GM08714 (cell line): Measurements from ENCODE around the gene ABHD16B.

Experiments
- H3K4me3 ChIP-seq: fragments of 200-500 bp; sonication (Bioruptor generic); 2 replicates; pipeline ENCODE4 v1.5.1; 2014; ENCODE audit warnings: mild to moderate bottlenecking, low read length, inconsistent platforms
- ZNF274 ChIP-seq: IDR thresholded peaks from 2 replicates; pipeline ENCODE4 v1.6.1; 2012; ENCODE audit warnings: mild to moderate bottlenecking, low read depth, low read length

ABHD16B gene

GRCh38 chr20:63861365-63861934 is at the start of gene ABHD16B:
Gene ABHD16B (plus strand): TSS chr20:63861498. CDS start chr20:63861541, 43 bp downstream.
- no peak for TF ChIP-seq ZNF274
- no peak within 1 kb of the TSS for H3K4me3 ChIP-seq

GRCh38 chr20:63814891-63815614 is 46.2 kb upstream of the ABHD16B start:
- no peak for TF ChIP-seq ZNF274

GRCh38 chr20:63815615-63816253 is 45.6 kb upstream of the ABHD16B start:
- TF ChIP-seq ZNF274 = no peak
- H3K4me3 ChIP-seq = no peak overlapping the region

More at GRCh38 chr20:63814891-63815614, 46.2 kb upstream of the ABHD16B start:
- H3K4me3 ChIP-seq = no peak overlapping the region

DNA sequence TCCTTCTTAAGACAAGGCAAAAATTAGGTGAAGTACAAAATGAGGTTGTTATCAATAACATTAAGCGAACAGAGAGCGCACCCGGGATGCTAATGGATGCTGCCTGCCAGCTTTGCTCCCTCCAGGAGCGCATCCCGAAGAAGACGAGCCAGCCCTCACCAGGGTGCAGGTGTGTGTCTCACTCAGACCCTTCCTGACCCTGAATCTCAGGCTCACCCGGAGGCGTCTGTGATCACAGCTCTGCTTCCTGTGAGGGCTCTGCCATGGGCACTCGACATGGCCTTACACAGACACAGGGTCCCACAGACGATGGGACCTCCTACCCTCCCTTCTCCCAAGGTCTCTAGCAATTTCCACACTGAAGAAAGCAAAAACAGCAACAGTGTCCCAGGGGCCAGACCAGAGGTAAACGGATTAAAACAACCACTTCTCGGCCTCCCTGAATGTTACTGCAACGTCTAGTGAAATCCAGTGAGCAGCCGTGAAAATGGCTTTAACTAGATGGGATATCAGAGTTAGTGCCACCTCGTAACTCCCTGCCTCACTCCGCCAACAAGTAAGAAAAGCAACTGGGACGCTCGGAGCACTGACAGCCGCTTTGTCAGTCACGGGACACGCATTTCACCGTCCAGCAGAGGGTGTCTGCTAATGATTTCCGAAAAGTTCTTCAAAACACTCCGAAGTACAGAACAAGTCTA is 41.9 kb upstream of the ABHD16B start:
- no peak overlapping the region for H3K4me3 ChIP-seq
- TF ChIP-seq ZNF274 = no peak

DNA sequence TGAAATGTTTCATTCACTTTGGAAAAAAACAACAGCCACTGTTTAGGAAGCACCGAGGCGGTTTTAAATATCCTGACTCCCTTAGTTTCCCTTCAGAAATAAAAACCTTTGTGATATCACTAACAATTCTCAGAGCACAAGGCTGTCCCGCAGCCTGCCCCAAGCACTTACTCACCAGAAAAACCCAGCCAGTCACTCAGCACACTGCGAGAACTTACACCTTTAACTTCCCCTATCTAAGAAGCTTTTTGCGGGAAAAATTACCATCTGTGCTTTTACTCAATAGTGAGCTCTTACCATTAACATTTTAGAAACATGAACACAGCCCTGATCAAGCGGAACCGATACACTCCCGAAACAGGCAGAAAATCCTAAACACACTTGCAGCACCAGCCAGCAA is 39.5 kb upstream of the ABHD16B start:
- no peak overlapping the region for H3K4me3 ChIP-seq
- no peak for TF ChIP-seq ZNF274

GRCh38 chr20:63822276-63822696 is 39.0 kb upstream of the ABHD16B start:
- no peak for TF ChIP-seq ZNF274
- H3K4me3 ChIP-seq = no peak overlapping the region

GRCh38 chr20:63823691-63824311 is 37.5 kb upstream of the ABHD16B start:
- TF ChIP-seq ZNF274 = no peak
- no peak overlapping the region for H3K4me3 ChIP-seq

GRCh38 chr20:63825331-63826118 is 35.8 kb upstream of the ABHD16B start:
- TF ChIP-seq ZNF274 = no peak
- no peak overlapping the region for H3K4me3 ChIP-seq

GRCh38 chr20:63826753-63827152 is 34.5 kb upstream of the ABHD16B start:
- no peak for TF ChIP-seq ZNF274

DNA sequence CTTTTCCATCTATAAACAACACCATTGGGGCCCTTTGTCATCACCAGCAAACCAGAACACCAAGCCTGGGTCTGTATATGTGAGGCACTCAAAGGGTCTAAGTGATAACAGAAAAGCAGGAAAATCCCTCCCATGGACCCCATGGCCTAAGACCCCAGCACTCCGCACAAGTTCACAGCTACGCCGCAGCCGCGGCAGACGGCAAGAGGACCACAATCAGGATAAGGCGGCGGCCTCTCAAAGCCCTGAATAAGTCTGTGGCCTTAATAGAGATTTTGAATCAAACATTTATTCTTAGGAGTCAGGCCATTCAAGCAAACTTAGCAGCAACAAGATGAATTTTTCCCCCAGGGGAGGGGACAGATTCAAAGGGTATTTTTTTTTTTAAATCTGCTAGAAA is 33.2 kb upstream of the ABHD16B start:
- H3K4me3 ChIP-seq = no peak overlapping the region
- no peak for TF ChIP-seq ZNF274

More at GRCh38 chr20:63826753-63827152, 34.5 kb upstream of the ABHD16B start:
- H3K4me3 ChIP-seq = no peak overlapping the region

GRCh38 chr20:63828545-63828944 is 32.8 kb upstream of the ABHD16B start:
- H3K4me3 ChIP-seq = no peak overlapping the region

GRCh38 chr20:63828951-63829350 is 32.3 kb upstream of the ABHD16B start:
- H3K4me3 ChIP-seq = no peak overlapping the region
- no peak for TF ChIP-seq ZNF274

More at GRCh38 chr20:63828545-63828944, 32.8 kb upstream of the ABHD16B start:
- no peak for TF ChIP-seq ZNF274

- no peak for TF ChIP-seq ZNF274
- peak overlapping the region; percentile 47; the same call in 1 of the 2 replicates for H3K4me3 ChIP-seq
These were observed 31.7 kb upstream of the ABHD16B start for GRCh38 chr20:63829603-63829944.
